MM.1S (cell line): ENCODE data around the gene RBBP6.
"Not testable (repeated sequence)": the region's sequence is repeated elsewhere in the genome, so short reads cannot be mapped to it uniquely, and the experiment has no call there.

Source experiments
- DNase-seq: peaks from one replicate; pipeline ENCODE4 v3.0.0-alpha.2; 2015
- H2AFZ ChIP-seq: fragments of 300-600 bp; sonication (generic); 2 replicates; pipeline ENCODE4 v1.6.0; 2016; ENCODE audit warnings: antibody characterized with exemption, low read length
- H3F3A ChIP-seq: fragments of 300-600 bp; sonication (generic); 2 replicates; pipeline ENCODE4 v1.6.1; 2016; ENCODE audit warnings: mild to moderate bottlenecking, antibody characterized with exemption, low read length, moderate library complexity, mixed read lengths; ENCODE audit not compliant: insufficient read depth
- H3K27ac ChIP-seq: fragments of 300-600 bp; sonication (generic); 2 replicates; pipeline ENCODE4 v1.5.1; 2016; ENCODE audit warnings: mild to moderate bottlenecking, low read length
- H3K27me3 ChIP-seq: fragments of 300-600 bp; sonication (generic); replicated peaks from 2 replicates; pipeline ENCODE4 v1.6.0; 2016; ENCODE audit warnings: low read length; ENCODE audit not compliant: insufficient read depth
- H3K36me3 ChIP-seq: fragments of 300-600 bp; sonication (generic); replicated peaks from 2 replicates; pipeline ENCODE4 v1.6.1; 2016; ENCODE audit warnings: mild to moderate bottlenecking, low read length, mixed read lengths; ENCODE audit not compliant: insufficient read depth
- H3K4me1 ChIP-seq: fragments of 300-600 bp; sonication (generic); 2 replicates; pipeline ENCODE4 v1.6.1; 2016; ENCODE audit warnings: low read length, mixed read lengths
- H3K4me2 ChIP-seq: fragments of 300-600 bp; sonication (generic); 2 replicates; pipeline ENCODE4 v1.6.0; 2016; ENCODE audit warnings: low read depth, low read length
- H3K4me3 ChIP-seq: fragments of 300-600 bp; sonication (generic); 2 replicates; pipeline ENCODE4 v1.5.1; 2016; ENCODE audit warnings: low read length, mixed read lengths
- H3K79me2 ChIP-seq: fragments of 300-600 bp; sonication (generic); 2 replicates; pipeline ENCODE4 v1.6.1; 2016; ENCODE audit warnings: mixed run types, low read length, mixed read lengths
- H3K9ac ChIP-seq: fragments of 300-600 bp; sonication (generic); 2 replicates; pipeline ENCODE4 v1.6.1; 2016; ENCODE audit warnings: low read length, mixed read lengths
- H3K9me2 ChIP-seq: fragments of 300-600 bp; sonication (generic); replicated peaks from 2 replicates; pipeline ENCODE4 v1.6.1; 2016; ENCODE audit warnings: mild to moderate bottlenecking, low read length, mixed read lengths; ENCODE audit not compliant: insufficient read depth
- H3K9me3 ChIP-seq: fragments of 300-600 bp; sonication (generic); replicated peaks from 2 replicates; pipeline ENCODE4 v1.6.1; 2016; ENCODE audit warnings: mild to moderate bottlenecking, low read length, mixed read lengths; ENCODE audit not compliant: insufficient read depth
- H4K20me1 ChIP-seq: fragments of 300-600 bp; sonication (generic); 2 replicates; pipeline ENCODE4 v1.6.1; 2016; ENCODE audit warnings: mild to moderate bottlenecking, low read length, moderate library complexity, mixed read lengths; ENCODE audit not compliant: insufficient read depth
- EZH2 ChIP-seq: fragments of 300-600 bp; sonication (generic); optimal IDR thresholded peaks from 2 replicates; pipeline ENCODE3; 2017; ENCODE audit warnings: low read depth, mild to moderate bottlenecking, antibody characterized with exemption, low read length, mixed read lengths
- EZH2phosphoT487 ChIP-seq: fragments of 300-600 bp; sonication (generic); IDR thresholded peaks from 2 replicates; pipeline ENCODE4 v1.6.1; 2018; ENCODE audit warnings: antibody characterized with exemption, low read length
- TF ChIP-seq, protein P1 (sequence below): fragments of 300-600 bp; sonication (generic); IDR thresholded peaks from 2 replicates; pipeline ENCODE4 v1.5.1; 2016; ENCODE audit warnings: antibody characterized with exemption, low read length, mixed read lengths

RBBP6 gene

DNA sequence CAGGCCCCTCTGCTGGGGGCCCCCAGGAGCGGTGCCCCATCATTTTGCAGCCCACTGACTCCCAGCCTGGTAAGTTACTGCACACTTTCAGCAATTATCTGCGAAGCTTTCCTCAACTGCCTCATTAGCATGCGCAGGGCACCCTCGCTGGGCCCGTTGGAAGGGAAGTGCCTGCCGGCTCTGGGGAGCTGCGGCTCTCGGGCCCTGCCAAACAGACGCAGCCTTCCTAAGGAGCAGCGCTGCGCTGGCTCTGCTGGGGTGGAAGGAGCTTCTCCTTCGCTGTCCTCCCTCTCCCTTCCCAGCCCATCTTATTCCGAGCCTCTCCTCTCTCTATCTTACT is 71.0 kb downstream of the RBBP6 start:
- H3K4me3 ChIP-seq: no peak overlapping the region
- no peak for DNase-seq
- no peaks in the 10 kb centered on the region for H4K20me1 ChIP-seq
- H3K27ac ChIP-seq: no peak overlapping the region
- no peak overlapping the region for H3K4me2 ChIP-seq
- no peaks in the 10 kb centered on the region for H3K9me3 ChIP-seq
- H3K79me2 ChIP-seq: no peaks in the 10 kb centered on the region
- H3K9me2 ChIP-seq: no peaks in the 10 kb centered on the region
- no peak overlapping the region for H3K9ac ChIP-seq
- no peaks in the 10 kb centered on the region for H3K27me3 ChIP-seq
- H3K36me3 ChIP-seq: no peaks in the 10 kb centered on the region
- TF ChIP-seq, protein P1, sequence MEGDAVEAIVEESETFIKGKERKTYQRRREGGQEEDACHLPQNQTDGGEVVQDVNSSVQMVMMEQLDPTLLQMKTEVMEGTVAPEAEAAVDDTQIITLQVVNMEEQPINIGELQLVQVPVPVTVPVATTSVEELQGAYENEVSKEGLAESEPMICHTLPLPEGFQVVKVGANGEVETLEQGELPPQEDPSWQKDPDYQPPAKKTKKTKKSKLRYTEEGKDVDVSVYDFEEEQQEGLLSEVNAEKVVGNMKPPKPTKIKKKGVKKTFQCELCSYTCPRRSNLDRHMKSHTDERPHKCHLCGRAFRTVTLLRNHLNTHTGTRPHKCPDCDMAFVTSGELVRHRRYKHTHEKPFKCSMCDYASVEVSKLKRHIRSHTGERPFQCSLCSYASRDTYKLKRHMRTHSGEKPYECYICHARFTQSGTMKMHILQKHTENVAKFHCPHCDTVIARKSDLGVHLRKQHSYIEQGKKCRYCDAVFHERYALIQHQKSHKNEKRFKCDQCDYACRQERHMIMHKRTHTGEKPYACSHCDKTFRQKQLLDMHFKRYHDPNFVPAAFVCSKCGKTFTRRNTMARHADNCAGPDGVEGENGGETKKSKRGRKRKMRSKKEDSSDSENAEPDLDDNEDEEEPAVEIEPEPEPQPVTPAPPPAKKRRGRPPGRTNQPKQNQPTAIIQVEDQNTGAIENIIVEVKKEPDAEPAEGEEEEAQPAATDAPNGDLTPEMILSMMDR: no peak
- TF ChIP-seq EZH2 (no peak), EZH2phosphoT487 (no peak)
- H2AFZ ChIP-seq: no peak overlapping the region
- H3F3A ChIP-seq: no peaks in the 10 kb centered on the region
- no peaks in the 10 kb centered on the region for H3K4me1 ChIP-seq

DNA sequence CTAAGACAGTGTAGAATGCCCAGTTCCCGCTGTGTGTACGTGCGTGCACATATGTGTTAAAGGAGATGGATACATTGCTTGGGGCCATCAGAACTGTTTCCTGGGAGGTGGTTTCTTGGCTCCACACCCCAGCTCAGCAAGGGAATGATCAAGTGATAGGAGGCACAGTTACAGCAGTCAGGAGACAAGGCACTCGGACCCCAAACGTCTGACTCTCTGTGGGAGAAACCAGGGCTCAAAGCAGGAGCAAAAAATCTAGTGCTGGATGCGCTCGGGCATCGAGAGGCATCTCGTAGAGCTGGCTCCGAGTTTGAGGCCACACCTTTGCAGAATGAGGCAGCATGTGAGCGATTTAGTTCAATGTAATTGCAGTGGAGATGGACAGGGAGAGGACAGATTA is 71.9 kb downstream of the RBBP6 start:
- Histone ChIP-seq H3K36me3 (no peaks in the 10 kb centered on the region), H3F3A (no peaks in the 10 kb centered on the region), H2AFZ (no peak overlapping the region), H3K4me1 (no peaks in the 10 kb centered on the region), H3K9ac (no peak overlapping the region), H4K20me1 (no peaks in the 10 kb centered on the region), H3K27ac (no peak overlapping the region), H3K9me3 (no peaks in the 10 kb centered on the region), H3K4me3 (no peak overlapping the region), H3K9me2 (no peaks in the 10 kb centered on the region), H3K79me2 (no peaks in the 10 kb centered on the region), H3K27me3 (no peaks in the 10 kb centered on the region), H3K4me2 (no peak overlapping the region)
- no peak for TF ChIP-seq EZH2phosphoT487
- TF ChIP-seq, protein P1: no peak
- DNase-seq: no peak

DNA sequence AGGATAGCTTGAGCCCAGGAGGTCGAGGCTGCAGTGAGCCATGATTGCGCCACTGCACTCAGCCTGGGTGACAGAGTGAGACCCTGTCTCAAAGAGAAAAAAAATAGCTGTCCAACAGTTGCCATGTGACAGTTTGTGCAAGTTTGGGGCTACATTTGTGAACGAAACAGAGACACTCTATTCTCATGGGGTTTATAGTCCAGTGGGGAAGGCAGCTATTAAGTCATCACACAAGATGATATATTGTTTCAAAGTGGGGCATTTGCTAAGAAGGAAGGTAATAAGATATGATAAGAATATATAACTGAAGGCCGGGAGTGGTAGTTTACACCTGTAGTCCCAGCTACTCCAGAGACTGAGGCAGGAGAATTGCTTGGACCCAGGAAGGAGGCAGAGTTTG is 73.3 kb downstream of the RBBP6 start:
- no peak overlapping the region for H3K4me2 ChIP-seq
- H2AFZ ChIP-seq: no peak overlapping the region
- H3K27ac ChIP-seq: no peak overlapping the region
- H3F3A ChIP-seq: no peaks in the 10 kb centered on the region
- H4K20me1 ChIP-seq: no peaks in the 10 kb centered on the region
- no peak overlapping the region for H3K4me3 ChIP-seq
- no peak for DNase-seq
- no peaks in the 10 kb centered on the region for H3K36me3 ChIP-seq
- no peak for TF ChIP-seq EZH2
- no peak for TF ChIP-seq EZH2phosphoT487
- TF ChIP-seq, protein P1: no peak
- no peaks in the 10 kb centered on the region for H3K79me2 ChIP-seq
- H3K9me2 ChIP-seq: no peaks in the 10 kb centered on the region
- H3K27me3 ChIP-seq: no peaks in the 10 kb centered on the region
- H3K9me3 ChIP-seq: no peaks in the 10 kb centered on the region
- H3K4me1 ChIP-seq: no peaks in the 10 kb centered on the region
- no peak overlapping the region for H3K9ac ChIP-seq

DNA sequence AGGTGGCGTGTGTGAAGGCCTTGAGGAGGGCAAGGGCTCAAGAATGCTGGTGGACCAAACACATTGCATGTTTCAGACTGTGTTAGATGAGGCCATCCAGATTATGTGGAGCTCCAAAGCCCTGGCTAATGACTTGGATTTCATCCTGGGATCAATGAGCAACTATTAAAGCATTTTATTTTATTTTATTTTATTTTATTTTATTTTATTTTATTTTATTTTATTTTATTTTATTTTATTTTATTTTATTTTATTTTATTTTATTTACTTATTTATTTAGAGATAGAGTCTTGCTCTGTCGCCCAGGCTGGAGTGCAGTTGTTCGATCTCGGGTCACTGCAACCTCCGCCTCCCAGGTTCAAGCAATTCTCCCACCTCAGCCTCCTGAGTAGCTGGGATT is 73.9 kb downstream of the RBBP6 start:
- DNase-seq, H3K4me1 ChIP-seq, H3K27ac ChIP-seq: not testable (repeated sequence)

More for the DNA sequence above, 73.9 kb downstream of the RBBP6 start:
- not testable (repeated sequence) for H3K36me3 ChIP-seq, H3K79me2 ChIP-seq, H3K4me2 ChIP-seq, H3K4me3 ChIP-seq, H4K20me1 ChIP-seq, H3K27me3 ChIP-seq, H3K9ac ChIP-seq, H3K9me3 ChIP-seq, H3K9me2 ChIP-seq, H2AFZ ChIP-seq, H3F3A ChIP-seq
